Mucosa of descending colon (tissue), 3 donors: Measurements from ENCODE around the gene TMEM54. TPM values are rescaled to one million over a fixed set of nuclear protein-coding genes. Genes with fewer than 3 reads are reported as not detected.

Experiments
- ATAC-seq: fragments of 200-7000 bp; cut with Tn5 transposase; one replicate; pipeline ENCODE4 v1.9.1; 2020; ENCODE audit warnings: mild to moderate bottlenecking, moderate library complexity
- DNase-seq, 3 donors: peaks; one replicate each; pipeline ENCODE4 v3.0.0-alpha.2; 2020
- H3K36me3 ChIP-seq: fragments of 200-600 bp; one replicate; pipeline ENCODE4 v1.8.0; 2021; ENCODE audit warnings: low read depth, mild to moderate bottlenecking
- H3K4me1 ChIP-seq: fragments of 200-600 bp; one replicate; pipeline ENCODE4 v1.8.0; 2021; ENCODE audit warnings: low read depth, mild to moderate bottlenecking
- H3K4me3 ChIP-seq: fragments of 200-600 bp; one replicate; pipeline ENCODE4 v1.8.0; 2021; ENCODE audit warnings: mild to moderate bottlenecking
- H3K9me3 ChIP-seq: fragments of 200-600 bp; one replicate; pipeline ENCODE4 v1.8.0; 2021; ENCODE audit warnings: mild to moderate bottlenecking
- intact Hi-C, 2 donors: fragments of 100-400 bp; cut with DNase I in 1 of 2; cut with micrococcal nuclease in 1 of 2; formaldehyde crosslinking; loops; one replicate each; pipeline versions ENCODE4 v1.11.0 to v1.11.1; 2022; cut with DNase I, micrococcal nuclease
- total RNA-seq, 3 donors: library from RNA; stranded (reverse); fragmentation: NEBNext Ultra II Directional in 2 of 3; extraction: Animal tissue kit (Norgen Biotek cat#: 25700) in 2 of 3; gene quantifications; one replicate each; pipeline versions ENCODE4 v1.2.1 to v1.2.4, GENCODE V29; 2021 to 2023
- TF ChIP-seq, protein P1 (sequence below): fragments of 200-600 bp; IDR thresholded peaks from one replicate; pipeline ENCODE4 v1.8.0; 2022; ENCODE audit warnings: antibody characterized with exemption, mild to moderate bottlenecking
- donor health status: DM: no; HTN: no; CAD: no; lungs with moderate emphysema.
- donor health status: DM: no; HTN: no; CAD: no.
- donor health status: DM: no; HTN: yes; CAD: no.

TMEM54 gene
- total RNA-seq, 3 donors from 2014 or later = 426 to 995 (median 483) TPM

DNA sequence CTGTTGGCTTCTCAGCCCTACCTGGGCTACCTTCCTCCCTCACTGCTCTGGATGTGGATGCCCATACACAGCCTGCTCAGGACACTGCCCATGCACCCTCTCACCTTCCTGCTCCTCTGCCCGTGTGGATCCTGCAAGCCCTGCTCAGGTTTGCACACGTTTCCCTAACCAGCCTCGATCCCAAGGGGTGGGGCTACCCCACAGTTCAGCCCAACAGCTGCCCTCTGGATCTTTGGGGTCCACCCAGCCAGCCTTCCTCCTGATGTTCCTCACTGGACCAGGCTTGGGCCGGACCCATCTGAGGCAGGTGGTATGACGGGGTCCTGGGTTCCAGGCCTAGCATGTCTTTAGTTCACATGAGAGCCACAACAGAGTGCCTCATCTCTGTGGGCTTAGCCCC, 4.7 kb downstream of the TMEM54 start:
- H3K4me3 ChIP-seq = no peak overlapping the region
- H3K36me3 ChIP-seq = no peaks in the 10 kb centered on the region
- H3K4me1 ChIP-seq = peaks cover 13% of the 10 kb centered on the region
- intact Hi-C loops = no loop called here
- peak in 1 of 3 donors; percentile 25 for DNase-seq
- ATAC-seq = no peak
- TF ChIP-seq, protein P1, sequence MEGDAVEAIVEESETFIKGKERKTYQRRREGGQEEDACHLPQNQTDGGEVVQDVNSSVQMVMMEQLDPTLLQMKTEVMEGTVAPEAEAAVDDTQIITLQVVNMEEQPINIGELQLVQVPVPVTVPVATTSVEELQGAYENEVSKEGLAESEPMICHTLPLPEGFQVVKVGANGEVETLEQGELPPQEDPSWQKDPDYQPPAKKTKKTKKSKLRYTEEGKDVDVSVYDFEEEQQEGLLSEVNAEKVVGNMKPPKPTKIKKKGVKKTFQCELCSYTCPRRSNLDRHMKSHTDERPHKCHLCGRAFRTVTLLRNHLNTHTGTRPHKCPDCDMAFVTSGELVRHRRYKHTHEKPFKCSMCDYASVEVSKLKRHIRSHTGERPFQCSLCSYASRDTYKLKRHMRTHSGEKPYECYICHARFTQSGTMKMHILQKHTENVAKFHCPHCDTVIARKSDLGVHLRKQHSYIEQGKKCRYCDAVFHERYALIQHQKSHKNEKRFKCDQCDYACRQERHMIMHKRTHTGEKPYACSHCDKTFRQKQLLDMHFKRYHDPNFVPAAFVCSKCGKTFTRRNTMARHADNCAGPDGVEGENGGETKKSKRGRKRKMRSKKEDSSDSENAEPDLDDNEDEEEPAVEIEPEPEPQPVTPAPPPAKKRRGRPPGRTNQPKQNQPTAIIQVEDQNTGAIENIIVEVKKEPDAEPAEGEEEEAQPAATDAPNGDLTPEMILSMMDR = no peak
- H3K9me3 ChIP-seq = no peaks in the 10 kb centered on the region

DNA sequence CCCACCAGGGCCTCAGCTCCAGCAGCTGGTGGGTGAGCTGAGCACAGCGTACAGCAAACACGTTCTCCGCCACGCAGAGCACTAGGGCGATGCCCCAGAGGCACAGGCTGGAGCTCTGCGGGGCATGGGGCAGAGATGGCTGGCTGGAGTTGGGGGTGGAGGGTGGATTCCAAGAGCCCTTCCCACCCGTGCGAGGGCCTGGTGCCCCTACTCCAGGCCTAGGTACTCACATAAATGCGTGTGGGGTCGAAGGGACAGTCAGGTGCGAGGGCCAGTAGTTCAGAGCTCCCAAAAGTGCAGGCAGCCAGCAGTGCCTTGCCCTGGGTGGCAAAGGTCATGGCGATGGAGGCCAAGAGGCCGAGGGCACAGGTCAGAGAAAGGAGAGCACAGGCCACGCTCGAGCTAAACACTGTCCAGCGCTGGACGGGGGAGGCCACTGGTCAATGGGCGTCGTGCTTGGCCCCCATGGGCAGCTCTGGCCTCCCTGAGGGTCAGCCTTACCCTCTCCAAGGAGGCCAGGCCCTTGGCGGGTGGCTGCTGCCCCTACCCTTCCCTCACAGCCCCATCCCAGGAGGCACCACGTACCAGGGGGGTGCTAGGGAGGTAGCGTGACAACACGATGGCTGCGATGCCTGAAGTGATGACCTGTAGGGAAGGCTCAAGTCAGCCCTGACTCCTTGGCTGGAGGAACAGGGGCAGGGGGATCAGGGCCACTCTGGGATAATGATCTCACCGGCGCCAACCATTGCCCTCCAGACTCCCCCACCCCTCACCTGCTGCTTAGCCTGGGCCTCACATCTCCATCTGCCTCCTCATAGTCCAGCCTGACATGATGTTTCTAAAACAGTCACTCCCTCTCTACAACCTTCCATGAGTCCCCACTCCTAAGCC, 5.6 kb downstream of the TMEM54 start:
- Histone ChIP-seq H3K36me3 (no peaks in the 10 kb centered on the region), H3K4me3 (no peak overlapping the region), H3K4me1 (peaks cover 13% of the 10 kb centered on the region), H3K9me3 (no peaks in the 10 kb centered on the region)
- DNase-seq = peak in 1 of 3 donors; percentile 33
- intact Hi-C loops = no loop called here
- TF ChIP-seq, protein P1 = no peak
- no peak for ATAC-seq

DNA sequence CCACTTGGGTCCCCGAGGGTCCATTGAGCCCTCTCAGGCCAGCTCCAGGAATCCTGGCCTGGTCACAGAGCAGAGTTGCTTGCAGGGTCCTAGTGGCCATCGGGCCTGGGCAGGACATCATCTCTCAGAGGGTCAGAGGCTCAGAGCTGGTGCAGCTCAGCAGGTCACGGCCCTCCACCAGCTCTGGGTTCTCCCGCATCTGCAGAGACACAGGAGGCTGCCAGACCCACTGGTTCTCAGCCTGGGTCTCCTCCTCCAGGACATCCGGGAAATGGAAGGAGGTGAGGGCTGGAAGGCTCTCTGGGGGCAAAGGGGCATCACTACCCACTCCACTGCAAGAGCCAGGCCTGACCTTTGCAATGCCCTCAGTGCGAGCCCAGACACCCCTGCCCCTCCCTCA, 6.5 kb downstream of the TMEM54 start:
- no peaks in the 10 kb centered on the region for H3K9me3 ChIP-seq
- TF ChIP-seq, protein P1 = no peak
- H3K4me1 ChIP-seq = peaks cover 13% of the 10 kb centered on the region
- ATAC-seq = no peak
- peak in 1 of 3 donors; percentile 28 for DNase-seq
- H3K4me3 ChIP-seq = no peak overlapping the region
- H3K36me3 ChIP-seq = no peaks in the 10 kb centered on the region
- intact Hi-C loops = no loop called here

DNA sequence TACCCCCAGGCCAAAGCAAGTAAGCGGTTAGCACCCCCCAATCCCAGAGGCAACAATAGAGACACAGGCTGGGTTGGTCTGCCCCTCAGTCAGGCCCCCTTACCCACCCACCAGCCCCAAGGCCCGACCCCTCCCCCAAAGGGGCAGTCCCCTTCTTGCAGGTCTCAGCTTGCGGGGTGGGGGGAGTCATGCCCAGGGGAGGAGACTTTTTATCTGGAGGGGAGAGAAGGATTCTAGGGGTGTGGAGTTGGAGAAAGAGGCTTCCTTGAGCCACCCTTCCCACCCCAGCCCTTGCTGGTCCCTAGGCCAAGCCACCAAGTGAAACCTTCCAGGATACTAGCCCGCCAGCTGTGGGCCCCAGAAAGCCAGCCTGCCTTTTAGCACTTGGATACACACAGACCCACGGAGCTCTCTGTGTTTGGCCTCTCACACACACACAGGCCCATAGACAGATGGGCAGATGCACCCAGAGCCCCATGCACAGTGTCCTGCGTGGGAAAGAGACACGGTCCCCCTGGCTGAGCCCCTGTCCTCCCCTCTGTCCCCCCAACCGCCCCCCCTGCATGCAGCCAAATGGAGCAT, 7.1 kb downstream of the TMEM54 start:
- Histone ChIP-seq H3K9me3 (no peaks in the 10 kb centered on the region), H3K4me3 (no peak overlapping the region), H3K4me1 (peaks cover 13% of the 10 kb centered on the region), H3K36me3 (no peaks in the 10 kb centered on the region)
- intact Hi-C loops = no loop called here
- TF ChIP-seq, protein P1 = no peak
- ATAC-seq = no peak
- DNase-seq = peak in 1 of 3 donors; percentile 56

DNA sequence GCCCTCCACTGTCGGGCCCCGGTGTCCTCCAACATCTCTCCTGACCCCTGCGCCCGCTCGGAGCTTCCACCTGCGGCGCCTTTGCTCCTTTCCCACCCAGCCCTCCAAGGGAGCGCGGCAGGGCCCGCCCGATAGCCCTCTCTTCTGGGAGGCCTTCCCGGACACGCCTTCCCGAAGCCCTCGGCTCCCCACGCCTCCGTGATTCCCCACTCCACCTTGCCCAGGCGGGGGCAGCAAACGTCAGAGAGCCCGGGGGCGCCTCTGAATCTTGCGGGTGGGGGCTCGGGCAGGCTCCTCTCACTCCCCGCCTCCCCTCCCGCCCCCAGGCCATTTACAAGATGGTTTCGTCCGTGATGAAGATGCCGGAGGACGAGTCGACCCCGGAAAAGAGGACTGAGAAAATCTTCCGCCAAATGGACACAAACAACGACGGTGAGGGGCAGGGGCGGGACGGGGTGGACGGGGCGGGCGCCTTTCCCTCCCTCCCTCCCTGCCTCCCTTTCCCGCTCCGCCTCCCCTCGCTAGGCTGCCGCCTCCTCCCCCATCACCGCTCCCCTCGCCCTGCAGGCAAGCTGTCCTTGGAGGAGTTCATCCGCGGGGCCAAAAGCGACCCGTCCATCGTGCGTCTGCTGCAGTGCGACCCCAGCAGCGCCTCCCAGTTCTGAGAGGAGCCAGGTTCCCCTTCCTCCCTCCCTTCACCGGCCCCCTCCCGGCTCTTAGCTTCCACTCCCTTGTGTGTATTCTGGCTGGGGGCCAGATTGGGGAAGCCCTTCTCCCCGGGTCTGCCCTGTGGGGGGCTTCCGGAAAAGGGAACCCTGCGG, 7.8 kb downstream of the TMEM54 start:
- Histone ChIP-seq H3K4me3 (no peak overlapping the region), H3K9me3 (no peaks in the 10 kb centered on the region), H3K4me1 (peaks cover 11% of the 10 kb centered on the region), H3K36me3 (no peaks in the 10 kb centered on the region)
- intact Hi-C loops = no loop called here
- TF ChIP-seq, protein P1 = no peak
- peak; percentile 76 to 86 (median 81) for DNase-seq
- ATAC-seq = peak; percentile 77
